ENCODE results near the gene DIMT1.

The DIMT1 gene

DNA sequence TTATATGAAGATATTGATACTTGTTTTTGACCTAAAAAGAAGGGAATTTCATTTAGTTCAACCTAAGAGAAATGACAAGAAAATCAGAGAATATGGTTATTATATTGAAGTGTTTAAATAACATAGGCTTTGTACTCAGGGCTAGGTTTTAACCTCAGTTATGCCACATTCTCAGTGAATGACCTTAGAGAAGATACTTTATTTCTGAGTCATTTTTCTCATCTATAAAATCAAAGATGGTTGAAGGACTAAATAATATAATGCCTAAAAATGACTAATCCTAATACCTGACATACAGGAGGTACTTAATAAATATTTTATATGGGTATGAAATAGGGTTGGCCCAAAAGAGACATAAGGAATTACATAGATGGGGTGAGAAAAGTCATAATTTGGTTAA, 32.3 kb downstream of the DIMT1 start:
- ChIA-PET POLR2A (no interaction called here), CTCF (no interaction called here)
- TF ChIP-seq, protein P1, sequence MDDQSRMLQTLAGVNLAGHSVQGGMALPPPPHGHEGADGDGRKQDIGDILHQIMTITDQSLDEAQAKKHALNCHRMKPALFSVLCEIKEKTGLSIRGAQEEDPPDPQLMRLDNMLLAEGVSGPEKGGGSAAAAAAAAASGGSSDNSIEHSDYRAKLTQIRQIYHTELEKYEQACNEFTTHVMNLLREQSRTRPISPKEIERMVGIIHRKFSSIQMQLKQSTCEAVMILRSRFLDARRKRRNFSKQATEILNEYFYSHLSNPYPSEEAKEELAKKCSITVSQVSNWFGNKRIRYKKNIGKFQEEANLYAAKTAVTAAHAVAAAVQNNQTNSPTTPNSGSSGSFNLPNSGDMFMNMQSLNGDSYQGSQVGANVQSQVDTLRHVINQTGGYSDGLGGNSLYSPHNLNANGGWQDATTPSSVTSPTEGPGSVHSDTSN (CRISPR knock-in tag; IDR thresholded peaks at IDR 0.05), result no peak
- TF ChIP-seq, protein P2, sequence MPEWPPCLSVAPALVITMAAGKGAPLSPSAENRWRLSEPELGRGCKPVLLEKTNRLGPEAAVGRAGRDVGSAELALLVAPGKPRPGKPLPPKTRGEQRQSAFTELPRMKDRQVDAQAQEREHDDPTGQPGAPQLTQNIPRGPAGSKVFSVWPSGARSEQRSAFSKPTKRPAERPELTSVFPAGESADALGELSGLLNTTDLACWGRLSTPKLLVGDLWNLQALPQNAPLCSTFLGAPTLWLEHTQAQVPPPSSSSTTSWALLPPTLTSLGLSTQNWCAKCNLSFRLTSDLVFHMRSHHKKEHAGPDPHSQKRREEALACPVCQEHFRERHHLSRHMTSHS (tag by site-specific recombination; IDR thresholded peaks at IDR 0.05), result no peak
- TF ChIP-seq ZNF266 (tag by site-specific recombination; IDR thresholded peaks at IDR 0.05; ENCODE audit: low read depth) (no peak), ZNF404 (tag by site-specific recombination; IDR thresholded peaks at IDR 0.05) (no peak), ZNF677 (tag by site-specific recombination; IDR thresholded peaks at IDR 0.05) (no peak), ZNF76 (tag by site-specific recombination; IDR thresholded peaks at IDR 0.05; ENCODE audit: borderline replicate concordance, low read depth) (no peak), ZNF169 (tag by site-specific recombination; IDR thresholded peaks at IDR 0.05) (no peak)
- Histone ChIP-seq H3K4me3 (ENCODE audit: low read depth, low read length) (no peak overlapping the region), H3K36me3 (ENCODE audit: control insufficient read depth in 2 of 2, insufficient read depth in 1 of 2, low read length in 2 of 2) (peaks cover 45 to 53% of the 10 kb centered on the region in 2 experiments), H3K27ac (ENCODE audit: extremely low read depth, low read depth, low read length) (no peak overlapping the region), H3K4me1 (ENCODE audit: control insufficient read depth, insufficient read depth, low read length) (no peaks in the 10 kb centered on the region), H3K9me3 (ENCODE audit: control insufficient read depth, insufficient read depth, low read depth, low read length) (no peaks in the 10 kb centered on the region)

DNA sequence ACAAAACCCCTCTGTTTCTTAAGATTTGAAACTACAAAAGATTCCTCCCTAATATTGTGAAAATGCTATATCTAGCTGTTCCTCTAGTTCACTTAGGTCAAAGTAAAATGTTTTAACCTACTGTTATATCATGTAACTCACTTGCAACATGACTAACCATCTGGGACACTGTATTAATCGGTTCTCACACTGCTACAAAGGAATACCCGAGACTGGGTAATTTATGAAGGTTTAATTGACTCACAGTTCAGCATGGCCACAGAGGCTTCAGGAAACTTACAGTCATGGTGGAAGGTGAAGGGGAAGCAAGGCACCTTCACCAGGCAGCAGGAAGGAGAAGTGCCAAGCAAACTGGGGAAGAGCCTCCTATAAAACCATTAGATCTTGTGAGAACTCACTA, 34.7 kb downstream of the DIMT1 start:
- Histone ChIP-seq H3K4me3 (ENCODE audit: low read depth, low read length) (no peak overlapping the region), H3K27ac (ENCODE audit: extremely low read depth, low read depth, low read length) (no peak overlapping the region), H3K9me3 (ENCODE audit: control insufficient read depth, insufficient read depth, low read depth, low read length) (no peaks in the 10 kb centered on the region), H3K36me3 (ENCODE audit: control insufficient read depth in 2 of 2, insufficient read depth in 1 of 2, low read length in 2 of 2) (peaks cover 49 to 55% of the 10 kb centered on the region in 2 experiments), H3K4me1 (ENCODE audit: control insufficient read depth, insufficient read depth, low read length) (no peaks in the 10 kb centered on the region)
- ChIA-PET POLR2A (no interaction called here), CTCF (no interaction called here)
- TF ChIP-seq ZBTB48 (tag by site-specific recombination; IDR thresholded peaks at IDR 0.05), result no peak
- TF ChIP-seq, protein P3, sequence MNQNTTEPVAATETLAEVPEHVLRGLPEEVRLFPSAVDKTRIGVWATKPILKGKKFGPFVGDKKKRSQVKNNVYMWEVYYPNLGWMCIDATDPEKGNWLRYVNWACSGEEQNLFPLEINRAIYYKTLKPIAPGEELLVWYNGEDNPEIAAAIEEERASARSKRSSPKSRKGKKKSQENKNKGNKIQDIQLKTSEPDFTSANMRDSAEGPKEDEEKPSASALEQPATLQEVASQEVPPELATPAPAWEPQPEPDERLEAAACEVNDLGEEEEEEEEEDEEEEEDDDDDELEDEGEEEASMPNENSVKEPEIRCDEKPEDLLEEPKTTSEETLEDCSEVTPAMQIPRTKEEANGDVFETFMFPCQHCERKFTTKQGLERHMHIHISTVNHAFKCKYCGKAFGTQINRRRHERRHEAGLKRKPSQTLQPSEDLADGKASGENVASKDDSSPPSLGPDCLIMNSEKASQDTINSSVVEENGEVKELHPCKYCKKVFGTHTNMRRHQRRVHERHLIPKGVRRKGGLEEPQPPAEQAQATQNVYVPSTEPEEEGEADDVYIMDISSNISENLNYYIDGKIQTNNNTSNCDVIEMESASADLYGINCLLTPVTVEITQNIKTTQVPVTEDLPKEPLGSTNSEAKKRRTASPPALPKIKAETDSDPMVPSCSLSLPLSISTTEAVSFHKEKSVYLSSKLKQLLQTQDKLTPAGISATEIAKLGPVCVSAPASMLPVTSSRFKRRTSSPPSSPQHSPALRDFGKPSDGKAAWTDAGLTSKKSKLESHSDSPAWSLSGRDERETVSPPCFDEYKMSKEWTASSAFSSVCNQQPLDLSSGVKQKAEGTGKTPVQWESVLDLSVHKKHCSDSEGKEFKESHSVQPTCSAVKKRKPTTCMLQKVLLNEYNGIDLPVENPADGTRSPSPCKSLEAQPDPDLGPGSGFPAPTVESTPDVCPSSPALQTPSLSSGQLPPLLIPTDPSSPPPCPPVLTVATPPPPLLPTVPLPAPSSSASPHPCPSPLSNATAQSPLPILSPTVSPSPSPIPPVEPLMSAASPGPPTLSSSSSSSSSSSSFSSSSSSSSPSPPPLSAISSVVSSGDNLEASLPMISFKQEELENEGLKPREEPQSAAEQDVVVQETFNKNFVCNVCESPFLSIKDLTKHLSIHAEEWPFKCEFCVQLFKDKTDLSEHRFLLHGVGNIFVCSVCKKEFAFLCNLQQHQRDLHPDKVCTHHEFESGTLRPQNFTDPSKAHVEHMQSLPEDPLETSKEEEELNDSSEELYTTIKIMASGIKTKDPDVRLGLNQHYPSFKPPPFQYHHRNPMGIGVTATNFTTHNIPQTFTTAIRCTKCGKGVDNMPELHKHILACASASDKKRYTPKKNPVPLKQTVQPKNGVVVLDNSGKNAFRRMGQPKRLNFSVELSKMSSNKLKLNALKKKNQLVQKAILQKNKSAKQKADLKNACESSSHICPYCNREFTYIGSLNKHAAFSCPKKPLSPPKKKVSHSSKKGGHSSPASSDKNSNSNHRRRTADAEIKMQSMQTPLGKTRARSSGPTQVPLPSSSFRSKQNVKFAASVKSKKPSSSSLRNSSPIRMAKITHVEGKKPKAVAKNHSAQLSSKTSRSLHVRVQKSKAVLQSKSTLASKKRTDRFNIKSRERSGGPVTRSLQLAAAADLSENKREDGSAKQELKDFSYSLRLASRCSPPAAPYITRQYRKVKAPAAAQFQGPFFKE (tag by site-specific recombination; IDR thresholded peaks at IDR 0.05; ENCODE audit: borderline replicate concordance), result no peak

DNA sequence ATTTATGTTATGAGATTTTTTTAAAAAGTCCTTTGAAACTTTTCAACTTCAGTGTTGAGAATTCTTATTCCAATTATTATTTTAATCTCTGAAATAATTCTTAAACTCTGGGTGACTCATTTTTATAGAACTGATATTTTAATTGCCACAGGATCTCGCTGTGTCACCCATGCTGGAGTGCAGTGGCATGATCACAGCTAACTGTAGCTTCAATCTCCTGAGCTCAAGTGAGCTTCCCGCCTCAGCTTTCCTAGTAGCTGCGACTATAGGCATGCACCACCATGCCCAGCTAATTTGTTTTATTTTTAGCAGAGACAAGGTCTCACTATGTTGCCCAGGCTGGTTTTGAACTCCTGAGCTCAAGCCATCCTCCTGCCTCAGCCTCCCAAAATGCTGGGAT, 41.0 kb downstream of the DIMT1 start:
- CTCF ChIA-PET, result interaction anchor here (1.5 kb wide), 1 partner anchor 10 kb away, joined by 5 read pairs; no protein-coding TSS in a partner anchor
- Histone ChIP-seq H3K4me3 (ENCODE audit: low read depth, low read length) (no peak overlapping the region), H3K4me1 (ENCODE audit: control insufficient read depth, insufficient read depth, low read length) (no peaks in the 10 kb centered on the region), H3K27ac (ENCODE audit: extremely low read depth, low read depth, low read length) (no peak overlapping the region), H3K9me3 (ENCODE audit: control insufficient read depth, insufficient read depth, low read depth, low read length) (no peaks in the 10 kb centered on the region), H3K36me3 (ENCODE audit: control insufficient read depth in 2 of 2, insufficient read depth in 1 of 2, low read length in 2 of 2) (peaks cover 56 to 74% of the 10 kb centered on the region in 2 experiments)
- POLR2A ChIA-PET, result no interaction called here
- TF ChIP-seq, protein P1 (CRISPR knock-in tag; IDR thresholded peaks at IDR 0.05), result no peak
- TF ChIP-seq ZNF621 (tag by site-specific recombination; IDR thresholded peaks at IDR 0.05) (no peak), ZNF776 (tag by site-specific recombination; IDR thresholded peaks at IDR 0.05; ENCODE audit: borderline replicate concordance) (no peak), ZNF768 (tag by site-specific recombination; IDR thresholded peaks at IDR 0.05) (no peak), BCL11A (tag by site-specific recombination; IDR thresholded peaks at IDR 0.05; ENCODE audit: low read depth) (no peak), ZNF248 (tag by site-specific recombination; IDR thresholded peaks at IDR 0.05) (no peak), KLF1 (tag by site-specific recombination; IDR thresholded peaks at IDR 0.05) (no peak), ZNF585B (tag by site-specific recombination; IDR thresholded peaks at IDR 0.05) (no peak), ZNF830 (tag by site-specific recombination; IDR thresholded peaks at IDR 0.05; ENCODE audit: low read depth) (no peak), KLF7 (tag by site-specific recombination; IDR thresholded peaks at IDR 0.05; ENCODE audit: borderline replicate concordance) (no peak), ZNF658 (tag by site-specific recombination; IDR thresholded peaks at IDR 0.05) (no peak), SP7 (tag by site-specific recombination; IDR thresholded peaks at IDR 0.05) (no peak), ZNF239 (tag by site-specific recombination; IDR thresholded peaks at IDR 0.05) (no peak), ZNF416 (tag by site-specific recombination; IDR thresholded peaks at IDR 0.05) (no peak)
- TF ChIP-seq, protein P4, sequence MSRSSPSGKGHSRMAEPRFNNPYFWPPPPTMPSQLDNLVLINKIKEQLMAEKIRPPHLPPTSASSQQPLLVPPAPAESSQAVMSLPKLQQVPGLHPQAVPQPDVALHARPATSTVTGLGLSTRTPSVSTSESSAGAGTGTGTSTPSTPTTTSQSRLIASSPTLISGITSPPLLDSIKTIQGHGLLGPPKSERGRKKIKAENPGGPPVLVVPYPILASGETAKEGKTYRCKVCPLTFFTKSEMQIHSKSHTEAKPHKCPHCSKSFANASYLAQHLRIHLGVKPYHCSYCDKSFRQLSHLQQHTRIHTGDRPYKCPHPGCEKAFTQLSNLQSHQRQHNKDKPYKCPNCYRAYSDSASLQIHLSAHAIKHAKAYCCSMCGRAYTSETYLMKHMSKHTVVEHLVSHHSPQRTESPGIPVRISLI (tag by site-specific recombination; IDR thresholded peaks at IDR 0.05), result no peak
